Stimulated activated memory B cell treated with anti-CD40 and anti-IgM and Interleukin-4, amounts not matched to agents 10 μg/mL and 1 μg/mL and 100 μg/mL, for 72 hours (primary cell): ENCODE data around the gene KCNK6.

Experiments used
- ATAC-seq: fragments of 150-1000 bp; cut with Tn5 transposase; 2 replicates; pipeline ENCODE4 v1.10.0; 2021
- H3K27ac Mint-ChIP-seq: one replicate; pipeline ENCODE4 v1.8.0; 2022; ENCODE audit warnings: mild to moderate bottlenecking, mixed read lengths
- H3K27me3 Mint-ChIP-seq: one replicate; pipeline ENCODE4 v1.8.0; 2022; ENCODE audit warnings: mixed read lengths
- H3K36me3 Mint-ChIP-seq: one replicate; pipeline ENCODE4 v1.8.0; 2022; ENCODE audit warnings: mixed read lengths
- H3K4me1 Mint-ChIP-seq: one replicate; pipeline ENCODE4 v1.8.0; 2022; ENCODE audit warnings: mixed read lengths
- H3K4me3 Mint-ChIP-seq: one replicate; pipeline ENCODE4 v1.8.0; 2022; ENCODE audit warnings: mild to moderate bottlenecking, moderate library complexity, mixed read lengths
- H3K9me3 Mint-ChIP-seq: one replicate; pipeline ENCODE4 v1.8.0; 2022; ENCODE audit warnings: mixed read lengths

Gene KCNK6

GRCh38 chr19:38377052-38377451 is 57.4 kb downstream of the KCNK6 start:
- H3K9me3 Mint-ChIP-seq = no peaks in the 10 kb centered on the region
- peaks cover 51% of the 10 kb centered on the region for H3K36me3 Mint-ChIP-seq
- H3K4me1 Mint-ChIP-seq = peaks cover 25% of the 10 kb centered on the region
- no peak overlapping the region for H3K4me3 Mint-ChIP-seq
- no peaks in the 10 kb centered on the region for H3K27me3 Mint-ChIP-seq
- ATAC-seq = no peak
- H3K27ac Mint-ChIP-seq = no peak overlapping the region

GRCh38 chr19:38378866-38379265 is 59.2 kb downstream of the KCNK6 start:
- ATAC-seq = no peak
- Mint-ChIP-seq H3K4me3 (no peak overlapping the region), H3K27me3 (peaks cover 12% of the 10 kb centered on the region), H3K27ac (no peak overlapping the region), H3K9me3 (no peaks in the 10 kb centered on the region), H3K4me1 (peaks cover 25% of the 10 kb centered on the region), H3K36me3 (peaks cover 70% of the 10 kb centered on the region)

GRCh38 chr19:38381138-38381537 is 61.5 kb downstream of the KCNK6 start:
- peaks cover 76% of the 10 kb centered on the region for H3K36me3 Mint-ChIP-seq
- peaks cover 24% of the 10 kb centered on the region for H3K27me3 Mint-ChIP-seq
- no peaks in the 10 kb centered on the region for H3K9me3 Mint-ChIP-seq
- H3K4me3 Mint-ChIP-seq = no peak overlapping the region
- H3K4me1 Mint-ChIP-seq = peaks cover 18% of the 10 kb centered on the region
- H3K27ac Mint-ChIP-seq = no peak overlapping the region
- no peak for ATAC-seq
